ENCODE measurements around the gene GNGT2.
"Not testable (repeated sequence)": the region's sequence is repeated elsewhere in the genome, so short reads cannot be mapped to it uniquely, and the experiment has no call there.

Gene GNGT2

DNA sequence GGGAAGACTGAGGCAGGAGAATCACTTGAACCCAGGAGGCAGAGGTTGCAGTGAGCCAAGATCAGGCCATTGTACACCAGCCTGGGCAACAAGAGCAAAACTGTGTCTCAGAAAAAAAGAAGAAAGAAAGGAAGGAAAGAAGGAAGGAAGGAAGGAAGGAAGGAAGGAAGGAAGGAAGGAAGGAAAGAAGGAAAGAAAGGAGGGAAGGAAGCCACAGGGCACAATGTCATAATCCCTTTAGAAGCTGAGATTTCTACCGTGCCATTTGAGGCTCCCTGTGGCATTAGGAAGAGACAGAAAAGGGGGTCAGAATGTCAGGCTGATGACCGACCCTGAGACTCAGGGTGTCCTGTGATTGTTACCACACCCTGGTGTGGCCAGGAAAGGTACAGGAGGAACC, 6.6 kb downstream of the GNGT2 start:
- DNase-seq (ENCODE audit: low read depth) = no peak

DNA sequence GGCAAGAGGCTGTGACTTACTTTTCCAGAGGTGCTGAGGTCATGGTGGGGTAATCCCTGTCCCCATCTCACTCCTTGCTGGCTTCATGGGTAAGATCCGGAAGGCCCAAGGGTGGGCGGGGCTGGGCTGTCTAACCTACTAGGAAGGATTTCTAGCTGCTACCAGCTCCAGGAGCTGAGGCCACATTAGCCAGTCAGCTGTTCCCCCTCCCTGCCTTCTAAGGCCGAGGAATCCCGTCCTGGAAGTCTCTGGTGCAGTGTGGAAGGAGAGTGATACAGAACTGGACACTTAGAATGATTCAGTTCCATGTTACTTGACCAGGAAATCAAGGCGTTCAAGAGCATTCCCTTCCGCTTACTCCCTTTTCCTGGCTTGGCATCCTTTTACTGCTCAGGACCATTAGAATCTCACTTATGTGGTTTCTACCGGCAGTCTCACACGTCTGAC, 8.9 kb downstream of the GNGT2 start:
- DNase-seq (ENCODE audit: low read depth) = no peak

DNA sequence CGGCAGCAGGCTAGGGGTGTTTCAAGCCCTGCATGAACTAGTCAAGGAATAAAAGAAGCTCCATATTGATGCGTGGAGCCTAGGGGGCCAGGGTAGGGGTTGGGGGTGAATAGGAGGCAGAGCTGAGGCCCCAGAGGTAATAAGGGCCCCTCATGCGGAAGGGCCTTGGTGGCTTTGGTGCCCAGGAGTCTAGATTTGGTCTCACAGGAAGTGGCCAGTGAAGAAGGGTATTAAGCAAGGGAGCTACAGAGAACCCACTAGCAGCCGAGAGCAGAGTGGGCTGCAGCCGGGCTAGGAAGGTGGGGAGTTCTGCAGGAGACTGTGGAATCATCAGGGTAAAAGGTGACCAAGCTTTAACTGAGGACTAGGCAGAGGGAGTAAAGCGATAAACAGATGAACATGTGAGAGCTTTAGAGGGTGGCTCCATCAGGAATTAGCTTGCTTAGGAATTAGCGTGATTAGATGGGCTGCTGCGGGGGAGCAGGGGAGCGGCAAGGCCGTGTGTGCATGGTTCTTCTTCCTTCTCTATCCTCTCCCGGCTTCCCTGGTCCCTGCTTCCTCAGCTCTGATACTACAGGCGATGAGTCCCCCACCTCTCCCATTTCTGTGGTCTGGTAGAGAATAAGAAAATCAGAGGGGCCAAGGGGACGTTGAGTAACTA, 9.8 kb downstream of the GNGT2 start:
- no peak for DNase-seq (ENCODE audit: low read depth)

DNA sequence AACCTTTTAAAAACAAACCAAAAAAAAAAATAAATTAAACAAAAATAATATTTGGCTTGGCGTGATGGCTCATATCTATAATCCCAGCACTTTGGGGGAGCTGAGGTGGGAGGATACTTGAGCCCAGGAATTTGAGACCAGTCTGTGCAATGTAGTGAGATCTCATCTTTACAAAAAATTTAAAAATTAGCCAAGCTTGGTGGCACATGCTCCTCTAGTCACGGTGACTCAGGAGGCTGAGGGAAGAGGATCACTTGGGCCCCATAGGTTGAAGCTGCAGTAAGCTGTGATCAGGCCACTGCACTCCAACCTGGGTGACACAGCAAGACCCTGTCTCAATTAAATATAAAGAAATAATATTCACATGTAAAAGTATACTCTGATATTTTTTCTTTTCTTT, 12.2 kb downstream of the GNGT2 start:
- no peak for DNase-seq (ENCODE audit: low read depth)

DNA sequence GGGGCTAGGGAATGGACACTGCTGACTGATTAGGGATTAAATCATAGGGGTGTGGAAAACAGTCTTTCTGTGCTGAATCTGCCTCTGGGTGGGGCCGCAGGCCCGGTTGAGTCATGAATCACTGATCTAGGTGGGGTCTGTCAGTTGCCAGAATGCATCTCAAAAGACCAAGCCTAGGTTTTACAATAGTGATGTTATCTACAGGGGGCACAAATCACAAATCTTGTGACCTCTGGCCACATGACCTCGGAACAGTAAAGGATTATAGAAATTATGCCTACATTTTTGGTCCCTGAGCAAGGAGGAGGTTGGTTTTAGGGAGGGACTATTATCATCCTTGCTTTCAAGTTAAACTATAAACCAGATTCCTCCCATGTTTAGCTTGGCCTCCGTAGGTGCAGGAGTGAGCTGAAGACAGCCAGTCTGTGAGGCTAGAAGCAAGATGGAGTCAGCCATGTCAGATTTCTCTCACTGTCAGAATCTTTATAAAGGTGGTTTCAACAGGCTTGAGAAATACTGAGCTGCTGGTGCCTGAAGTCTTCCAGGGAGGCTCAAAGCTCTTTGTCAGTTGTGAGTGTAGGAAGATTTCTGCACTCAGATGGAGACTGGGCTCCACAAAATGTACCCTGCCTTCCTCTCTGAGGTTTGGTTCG, 12.9 kb downstream of the GNGT2 start:
- no peak for DNase-seq (ENCODE audit: low read depth)

DNA sequence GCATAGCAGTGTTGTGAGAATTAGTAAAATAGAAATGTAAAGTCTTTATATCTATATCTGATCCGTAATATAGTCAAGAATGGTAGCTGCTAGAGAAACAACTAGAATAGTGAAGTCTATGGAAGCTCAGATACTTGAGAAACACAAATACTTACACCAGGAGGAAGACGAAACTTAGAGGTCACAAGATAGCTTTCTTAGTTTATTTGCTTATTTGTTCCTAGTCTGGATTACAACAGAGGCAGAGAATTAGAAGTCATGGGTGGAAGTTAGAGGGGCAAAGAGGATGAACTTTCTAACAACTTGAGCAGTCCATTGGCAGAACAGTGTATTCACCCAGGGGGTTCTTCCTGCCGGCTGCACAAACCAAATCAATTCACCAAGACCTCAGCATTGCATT, 13.9 kb downstream of the GNGT2 start:
- DNase-seq (ENCODE audit: low read depth) = no peak

DNA sequence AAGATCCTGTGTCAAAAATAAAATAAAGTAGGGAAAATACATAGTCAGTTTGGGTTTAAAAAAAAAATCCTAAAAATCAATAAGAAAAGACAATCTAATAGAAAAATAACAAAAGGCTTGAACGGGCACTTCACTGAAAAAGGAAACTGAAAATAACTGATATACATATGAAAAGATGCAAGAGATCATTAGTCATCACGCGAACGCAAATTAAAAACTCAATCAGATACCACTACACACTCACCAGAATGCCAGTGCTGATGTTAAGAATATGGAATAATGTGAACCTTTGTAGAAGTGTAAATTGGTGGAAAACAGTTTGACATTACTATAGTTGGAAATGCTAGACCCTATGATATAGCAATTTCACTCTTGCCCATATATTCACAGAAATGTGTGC, 14.6 kb downstream of the GNGT2 start:
- DNase-seq (ENCODE audit: low read depth) = no peak

DNA sequence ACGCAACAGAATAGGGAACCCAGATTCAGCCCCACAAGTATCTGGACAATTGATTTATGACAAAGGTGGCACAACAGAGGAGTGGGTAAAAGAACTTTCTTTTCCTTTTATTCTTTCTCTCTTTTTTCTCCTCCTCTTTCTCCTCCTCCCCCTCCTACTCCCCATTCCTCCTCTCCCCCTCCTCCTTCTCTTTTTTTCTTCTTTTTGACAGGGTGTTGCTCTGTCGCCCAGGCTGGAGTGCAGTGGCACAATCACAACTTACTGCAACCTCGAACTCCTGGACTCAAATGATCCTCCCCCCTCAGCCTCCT, 16.1 kb downstream of the GNGT2 start:
- no peak for DNase-seq (ENCODE audit: low read depth)

DNA sequence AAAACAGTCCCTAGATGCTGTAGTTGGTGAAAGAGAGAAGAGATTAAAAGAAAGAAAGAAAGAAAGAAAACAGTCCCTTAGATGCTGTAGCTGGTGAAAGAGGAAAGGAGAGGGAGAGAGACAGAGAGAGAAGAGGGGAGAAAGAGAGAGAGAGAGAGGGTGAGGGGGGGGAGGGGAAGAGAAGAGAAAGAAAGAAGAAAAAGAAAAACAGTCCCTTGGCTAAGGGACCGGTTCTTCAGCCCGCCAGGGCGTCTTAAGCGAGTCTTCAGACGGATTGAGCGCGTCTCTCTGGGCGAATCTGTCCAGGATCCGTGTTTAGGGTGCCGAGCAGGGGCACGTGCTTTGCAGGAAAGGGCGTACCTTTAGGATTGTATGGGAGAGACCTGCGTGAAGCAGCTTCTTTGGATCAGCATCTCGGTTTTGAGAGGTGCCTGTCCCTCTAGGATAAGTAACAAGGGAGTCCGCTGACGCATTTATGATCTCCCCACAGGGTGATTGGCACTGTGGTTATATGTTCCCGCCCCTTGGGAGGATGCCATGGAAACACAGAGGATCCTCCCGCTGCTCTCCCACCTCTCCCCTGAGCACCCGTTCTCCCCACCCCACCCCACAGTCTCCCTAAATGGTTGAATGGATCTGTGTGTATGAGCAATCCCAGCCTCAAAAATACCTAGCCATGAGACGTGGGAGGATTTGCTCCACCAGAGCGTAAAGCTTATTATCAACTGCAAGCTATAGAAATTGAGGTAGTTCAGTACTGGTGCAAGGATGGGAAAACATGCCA, 16.7 kb downstream of the GNGT2 start:
- no peak for DNase-seq (ENCODE audit: low read depth)

DNA sequence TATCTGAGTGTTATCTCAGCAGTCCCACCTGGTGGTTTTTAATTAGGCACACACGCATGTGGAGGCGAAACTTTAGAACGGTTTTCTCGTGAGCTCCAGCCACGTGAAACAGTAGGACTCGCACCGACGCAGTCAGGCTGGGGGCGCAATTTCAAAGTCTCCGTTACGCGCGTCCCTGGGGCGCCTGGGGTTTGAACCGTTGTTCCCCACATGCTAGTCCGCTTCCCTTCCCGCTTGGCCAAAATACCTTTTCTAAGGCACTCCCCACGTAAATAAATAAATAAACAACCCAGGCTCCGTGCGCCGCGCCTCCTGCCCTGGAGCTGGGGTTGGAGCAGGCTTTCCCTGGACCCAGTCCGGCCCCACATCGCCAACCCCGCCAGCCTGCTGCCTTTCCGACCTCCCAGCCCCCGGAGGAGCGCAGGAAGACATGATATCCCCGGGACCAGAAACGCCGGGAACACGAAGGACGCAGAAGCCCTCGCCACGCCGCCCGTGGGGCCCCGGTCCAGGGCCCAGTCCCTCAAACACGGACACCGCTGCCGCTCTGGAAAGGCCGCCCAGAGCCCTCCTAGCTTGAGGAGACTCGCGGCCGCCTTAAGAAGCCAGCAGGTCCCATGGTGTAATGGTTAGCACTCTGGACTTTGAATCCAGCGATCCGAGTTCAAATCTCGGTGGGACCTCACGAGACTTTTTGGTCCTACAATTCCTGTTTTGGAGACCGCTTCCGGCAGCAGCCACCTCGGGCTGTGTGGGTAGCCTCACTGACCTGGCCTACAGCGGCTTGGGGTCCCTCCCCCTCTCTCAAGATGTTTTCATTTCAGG, 18.2 kb downstream of the GNGT2 start:
- peak; percentile 57 for DNase-seq (ENCODE audit: low read depth)

DNA sequence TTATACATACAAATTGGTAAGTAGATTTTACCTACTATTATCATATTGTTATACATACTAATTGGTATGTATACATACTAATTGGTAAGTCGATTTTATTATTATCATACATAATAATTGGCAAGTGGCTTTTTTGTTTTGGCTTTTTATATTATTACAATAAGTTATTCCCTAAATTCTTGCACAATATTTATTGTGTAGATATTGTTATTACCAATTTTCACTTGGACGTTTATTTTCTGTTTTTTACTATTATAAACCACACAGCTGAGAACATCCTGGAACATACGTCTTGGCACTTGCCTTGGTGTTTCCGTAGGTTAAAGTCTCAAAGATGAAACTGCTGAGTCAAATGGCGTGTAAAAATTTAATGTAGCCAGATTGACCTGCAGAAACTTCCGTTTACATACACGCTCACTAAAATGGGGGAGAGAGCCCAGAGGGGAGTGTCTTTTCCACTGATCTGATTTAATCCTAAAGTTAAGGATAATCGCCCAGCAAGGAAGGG, 18.9 kb downstream of the GNGT2 start:
- DNase-seq (ENCODE audit: low read depth) = no peak

DNA sequence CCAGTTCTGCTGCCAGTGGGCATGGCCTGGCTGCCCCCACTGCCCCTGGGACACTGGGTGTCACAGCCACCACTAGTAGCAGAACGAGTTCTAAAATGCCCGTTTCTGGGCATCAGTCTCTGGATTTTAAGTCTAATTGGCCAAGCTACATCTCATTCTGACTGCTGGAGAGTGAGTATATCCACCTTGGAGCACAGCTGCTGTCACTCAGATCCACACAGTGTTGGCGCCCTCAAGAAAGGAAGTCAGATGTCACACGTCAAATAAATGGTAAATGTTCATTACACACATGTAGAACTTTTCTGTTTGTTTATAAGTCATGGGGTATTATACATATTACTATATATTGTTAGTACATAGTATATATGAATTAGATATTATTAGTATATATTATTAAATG, 19.4 kb downstream of the GNGT2 start:
- no peak for DNase-seq (ENCODE audit: low read depth)

DNA sequence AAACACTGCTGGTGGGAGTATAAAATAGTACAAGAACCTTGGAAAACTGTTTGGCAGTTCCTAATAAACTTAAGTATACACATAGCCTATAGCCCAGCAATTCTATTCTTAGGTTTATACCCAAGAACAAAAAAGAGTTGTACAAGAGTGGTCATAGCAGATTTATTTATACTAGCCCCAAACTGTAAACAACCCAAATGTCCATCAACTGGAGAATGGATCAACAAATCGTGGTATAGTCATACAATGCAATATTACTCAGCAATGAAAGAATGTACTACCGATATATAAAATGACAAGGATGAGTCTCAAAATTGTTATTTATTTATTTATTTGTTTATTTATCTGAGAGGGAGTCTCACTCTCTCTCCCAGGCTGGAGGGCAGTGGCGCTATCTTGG, 23.1 kb downstream of the GNGT2 start:
- no peak for DNase-seq (ENCODE audit: low read depth)

DNA sequence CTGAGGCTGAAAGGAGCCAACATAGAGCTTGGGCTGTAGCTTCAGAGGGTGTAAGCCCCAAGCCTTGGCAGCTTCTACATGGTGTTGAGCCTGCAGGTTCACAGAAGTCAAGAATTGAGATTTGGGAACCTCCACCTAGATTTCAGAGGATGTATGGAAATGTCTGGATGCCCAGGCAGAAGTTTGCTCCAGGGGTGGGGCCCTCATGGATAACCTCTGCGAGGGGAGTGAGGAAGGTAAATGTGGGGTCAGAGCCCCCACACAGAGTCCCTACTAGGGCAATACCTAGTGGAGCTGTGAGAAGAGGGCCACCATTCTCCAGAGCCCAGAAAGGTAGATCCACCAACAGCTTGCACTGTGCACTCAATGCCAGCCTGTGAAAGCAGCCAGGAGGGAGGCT, 25.0 kb downstream of the GNGT2 start:
- DNase-seq (ENCODE audit: low read depth) = not testable (repeated sequence)

DNA sequence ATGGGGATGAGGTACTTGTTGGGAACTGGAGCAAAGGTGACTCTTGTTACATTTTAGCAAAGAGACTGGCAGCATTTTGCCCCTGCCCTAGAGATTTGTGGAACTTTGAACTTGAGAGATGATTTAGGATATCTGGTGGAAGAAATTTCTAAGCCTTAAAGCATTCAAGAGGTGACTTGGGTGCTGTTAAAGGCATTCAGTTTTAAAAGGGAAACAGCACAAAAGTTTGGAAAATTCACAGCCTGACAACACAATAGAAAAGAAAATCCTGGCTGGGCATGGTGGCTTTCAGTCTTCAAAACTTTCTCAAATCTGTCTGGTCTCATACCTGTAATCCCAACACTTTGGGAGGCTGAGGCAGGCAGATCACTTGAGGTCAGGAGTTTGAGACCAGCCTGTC, 25.9 kb downstream of the GNGT2 start:
- DNase-seq (ENCODE audit: low read depth) = not testable (repeated sequence)

DNA sequence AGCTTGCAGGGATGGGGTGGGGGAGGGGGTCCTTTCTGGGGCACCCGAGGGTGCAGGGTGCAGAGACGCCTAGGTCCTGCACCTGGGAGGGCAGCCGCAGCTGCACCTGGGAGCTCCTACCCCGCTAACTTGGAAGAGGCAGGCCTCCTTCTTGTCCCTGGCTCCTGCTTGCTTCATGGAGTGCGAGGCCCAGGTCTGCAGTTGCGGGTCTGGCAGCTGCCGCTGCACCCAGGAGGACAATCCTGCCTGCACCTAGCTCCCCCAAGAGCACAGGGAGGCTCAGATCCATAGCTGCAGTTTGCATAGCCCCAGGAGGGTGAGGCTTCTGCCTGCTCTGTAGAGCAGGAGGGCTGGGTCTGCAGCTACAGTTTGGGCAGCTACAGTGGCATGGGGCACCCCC, 26.6 kb downstream of the GNGT2 start:
- DNase-seq (ENCODE audit: low read depth) = no peak

DNA sequence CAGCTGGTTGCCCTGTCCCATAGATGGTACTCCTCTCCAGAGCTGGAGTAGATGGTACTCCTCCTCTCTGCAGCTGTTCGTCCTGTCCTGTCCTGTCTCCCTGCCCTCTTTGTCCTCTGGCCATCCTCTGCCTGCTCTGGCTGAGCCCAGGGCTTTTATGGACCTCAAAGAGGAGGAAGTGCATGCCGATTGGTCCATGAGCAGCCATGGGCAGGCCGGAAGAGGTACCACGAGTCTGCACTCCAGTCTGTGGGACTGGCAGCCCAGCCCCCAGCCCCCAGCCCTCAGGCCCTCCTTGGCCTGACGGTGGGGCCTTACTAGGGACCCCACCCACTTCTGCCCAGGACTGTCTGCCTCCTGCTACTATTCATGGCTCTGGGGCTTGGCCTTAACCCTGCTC, 27.0 kb downstream of the GNGT2 start:
- DNase-seq (ENCODE audit: low read depth) = no peak

DNA sequence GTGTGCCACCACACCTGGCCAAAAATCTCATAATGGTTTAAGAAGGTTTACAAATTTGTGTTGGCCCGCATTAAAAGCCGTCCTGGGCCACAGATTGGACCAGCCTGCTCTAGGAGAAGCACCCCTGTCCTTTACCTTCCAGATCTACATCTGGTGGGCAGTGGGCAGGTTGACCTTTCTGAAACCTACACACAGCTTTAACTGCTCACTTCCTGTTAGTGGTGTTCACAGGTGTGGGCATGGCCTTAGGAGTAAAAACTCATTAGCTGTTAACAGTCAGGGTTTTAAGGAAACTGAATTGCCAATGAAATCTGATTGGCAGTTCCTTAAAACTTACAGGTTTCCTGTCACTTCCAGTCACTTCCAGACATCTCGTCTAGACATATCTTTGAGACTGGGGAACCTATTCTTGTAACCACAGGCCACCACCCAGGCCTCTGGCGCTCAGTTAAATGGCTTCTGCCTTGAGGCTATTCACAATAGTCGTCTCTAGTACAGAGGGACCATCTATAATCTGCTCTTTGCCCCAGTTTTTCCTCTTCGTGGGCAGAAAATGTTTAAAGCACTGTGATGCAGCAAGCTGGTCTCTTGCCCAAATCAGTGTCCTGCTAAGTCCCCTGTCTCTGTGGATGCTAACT, 29.3 kb downstream of the GNGT2 start:
- no peak for DNase-seq (ENCODE audit: low read depth)

DNA sequence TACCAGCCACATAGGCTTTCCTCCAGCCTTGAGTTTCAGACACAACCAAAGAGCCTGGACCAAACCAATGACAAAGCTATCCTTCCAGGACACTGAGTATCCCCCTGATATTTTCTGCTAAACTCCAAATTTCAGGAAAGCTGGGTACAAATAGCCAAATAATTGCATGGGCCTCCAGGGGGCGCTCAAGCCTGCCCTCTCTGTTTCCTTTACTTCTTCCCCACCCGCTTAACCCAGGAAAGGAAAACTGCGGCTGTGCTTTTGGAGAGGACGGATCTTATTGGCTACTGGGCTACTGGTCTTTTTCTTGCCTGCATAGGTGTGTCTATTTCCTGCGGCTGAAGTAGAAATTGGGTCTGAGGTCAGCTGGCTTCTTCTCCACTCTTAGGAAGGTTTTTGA, 30.1 kb downstream of the GNGT2 start:
- DNase-seq (ENCODE audit: low read depth) = no peak

DNA sequence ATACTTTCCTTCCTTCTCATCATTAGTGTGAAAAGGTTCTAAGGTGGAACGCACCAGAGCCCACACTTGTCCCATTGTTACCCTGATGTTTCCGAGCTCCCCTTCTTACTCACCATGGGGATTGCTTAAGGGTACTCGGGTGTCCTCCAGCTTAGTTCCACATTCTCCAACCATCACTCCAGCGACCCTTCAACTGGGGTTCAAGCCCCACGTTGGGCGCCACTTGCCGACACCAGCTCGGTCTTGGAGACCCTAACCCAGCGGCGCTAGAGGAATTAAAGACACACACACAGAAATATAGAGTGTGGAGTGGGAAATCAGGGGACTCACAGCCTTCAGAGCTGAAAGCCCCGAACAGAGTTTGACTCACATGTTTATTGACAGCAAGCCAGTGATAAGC, 34.4 kb downstream of the GNGT2 start:
- not testable (repeated sequence) for DNase-seq (ENCODE audit: low read depth)

DNA sequence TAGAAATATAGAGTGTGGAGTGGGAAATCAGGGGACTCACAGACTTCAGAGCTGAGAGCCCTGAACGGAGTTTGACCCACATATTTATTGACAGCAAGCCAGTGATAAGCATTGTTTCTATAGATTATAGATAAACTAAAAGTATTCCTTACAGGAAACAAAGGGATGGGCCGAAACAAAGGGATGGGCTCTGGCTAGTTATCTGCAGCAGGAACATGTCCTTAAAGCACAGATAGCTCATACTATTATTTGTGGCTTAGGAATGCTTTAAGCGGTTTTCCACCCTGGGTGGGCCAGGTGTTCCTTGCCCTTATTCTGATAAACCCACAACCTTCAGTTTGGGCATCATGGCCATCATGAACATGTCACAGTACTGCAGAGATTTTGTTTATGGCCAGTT, 39.7 kb downstream of the GNGT2 start:
- not testable (repeated sequence) for DNase-seq (ENCODE audit: low read depth)

DNA sequence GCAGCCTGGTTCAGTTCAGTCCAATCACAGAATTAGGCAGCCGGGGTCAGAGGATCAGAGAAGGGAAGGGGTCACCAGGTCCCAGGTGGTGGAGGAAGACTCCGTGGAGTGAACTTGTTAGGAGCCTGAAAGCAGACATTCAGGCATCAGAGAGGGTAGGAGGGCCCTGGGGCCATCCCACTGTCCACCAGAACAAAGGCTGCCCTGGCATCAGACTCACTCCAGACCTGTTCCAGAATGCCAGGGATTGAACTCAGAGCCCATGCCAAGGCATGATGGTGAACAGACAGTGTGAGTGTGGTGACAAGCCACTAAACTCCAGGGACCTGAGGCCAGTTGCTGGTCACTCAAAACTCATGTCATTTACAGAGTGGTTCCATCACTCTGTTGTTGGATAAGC, 40.2 kb downstream of the GNGT2 start:
- no peak for DNase-seq (ENCODE audit: low read depth)
